ENCODE measurements around the gene NCAPD2.
"Not testable (repeated sequence)": the region's sequence is repeated elsewhere in the genome, so short reads cannot be mapped to it uniquely, and the experiment has no call there.

The NCAPD2 gene

GRCh38 chr12:6534945-6535696, 41.2 kb downstream of the NCAPD2 start:
- Histone ChIP-seq H2AFZ (ENCODE audit: low read length, unreplicated experiment) (no peak overlapping the region), H3K4me1 (ENCODE audit: control insufficient read depth, insufficient read depth, low read length, unreplicated experiment) (peaks cover 21% of the 10 kb centered on the region), H3K36me3 (ENCODE audit: insufficient read depth, low read length) (peaks cover 37% of the 10 kb centered on the region), H3K4me3 (ENCODE audit: low read depth, low read length) (peak overlapping the region; percentile 83), H3K27me3 (ENCODE audit: insufficient read depth, low read length) (no peaks in the 10 kb centered on the region), H3K79me2 (ENCODE audit: control insufficient read depth, insufficient read depth, low read length, unreplicated experiment) (peaks cover 35% of the 10 kb centered on the region), H3K27ac (ENCODE audit: low read depth, low read length) (peak overlapping the region; percentile 97)

- Histone ChIP-seq H3K79me2 (ENCODE audit: control insufficient read depth, insufficient read depth, low read length, unreplicated experiment) (peaks cover 35% of the 10 kb centered on the region), H2AFZ (ENCODE audit: low read length, unreplicated experiment) (no peak overlapping the region), H3K4me1 (ENCODE audit: control insufficient read depth, insufficient read depth, low read length, unreplicated experiment) (peaks cover 24% of the 10 kb centered on the region), H3K4me3 (ENCODE audit: low read depth, low read length) (peak overlapping the region; percentile 83), H3K36me3 (ENCODE audit: insufficient read depth, low read length) (peaks cover 37% of the 10 kb centered on the region), H3K27me3 (ENCODE audit: insufficient read depth, low read length) (no peaks in the 10 kb centered on the region), H3K27ac (ENCODE audit: low read depth, low read length) (peak overlapping the region; percentile 97)
These were observed 41.7 kb downstream of the NCAPD2 start for GRCh38 chr12:6535697-6535946.

GRCh38 chr12:6535960-6536847, 42.3 kb downstream of the NCAPD2 start:
- Histone ChIP-seq H2AFZ (ENCODE audit: low read length, unreplicated experiment) (no peak overlapping the region), H3K4me1 (ENCODE audit: control insufficient read depth, insufficient read depth, low read length, unreplicated experiment) (peaks cover 29% of the 10 kb centered on the region), H3K4me3 (ENCODE audit: low read depth, low read length) (peak overlapping the region; percentile 83), H3K27me3 (ENCODE audit: insufficient read depth, low read length) (no peaks in the 10 kb centered on the region), H3K36me3 (ENCODE audit: insufficient read depth, low read length) (peaks cover 31% of the 10 kb centered on the region), H3K79me2 (ENCODE audit: control insufficient read depth, insufficient read depth, low read length, unreplicated experiment) (peaks cover 35% of the 10 kb centered on the region), H3K27ac (ENCODE audit: low read depth, low read length) (peak overlapping the region; percentile 97)

- no peaks in the 10 kb centered on the region for H3K27me3 ChIP-seq (ENCODE audit: insufficient read depth, low read length)
- no peak overlapping the region for H2AFZ ChIP-seq (ENCODE audit: low read length, unreplicated experiment)
- peak overlapping the region; percentile 83 for H3K4me3 ChIP-seq (ENCODE audit: low read depth, low read length)
- H3K27ac ChIP-seq (ENCODE audit: low read depth, low read length), result peak overlapping the region; percentile 97
- H3K36me3 ChIP-seq (ENCODE audit: insufficient read depth, low read length), result peaks cover 30% of the 10 kb centered on the region
- H3K79me2 ChIP-seq (ENCODE audit: control insufficient read depth, insufficient read depth, low read length, unreplicated experiment), result peaks cover 35% of the 10 kb centered on the region
- peaks cover 26% of the 10 kb centered on the region for H3K4me1 ChIP-seq (ENCODE audit: control insufficient read depth, insufficient read depth, low read length, unreplicated experiment)
These were observed 43.1 kb downstream of the NCAPD2 start for GRCh38 chr12:6536894-6537579.

- Histone ChIP-seq H3K4me1 (ENCODE audit: control insufficient read depth, insufficient read depth, low read length, unreplicated experiment) (peaks cover 20% of the 10 kb centered on the region), H3K27ac (ENCODE audit: low read depth, low read length) (peak overlapping the region; percentile 97)
These were observed 43.9 kb downstream of the NCAPD2 start for GRCh38 chr12:6537580-6538419.

GRCh38 chr12:6538420-6539313, 44.8 kb downstream of the NCAPD2 start:
- Histone ChIP-seq H3K27me3 (ENCODE audit: insufficient read depth, low read length) (no peaks in the 10 kb centered on the region), H3K27ac (ENCODE audit: low read depth, low read length) (peak overlapping the region; percentile 97), H3K4me3 (ENCODE audit: low read depth, low read length) (peak overlapping the region; percentile 83), H2AFZ (ENCODE audit: low read length, unreplicated experiment) (no peak overlapping the region), H3K4me1 (ENCODE audit: control insufficient read depth, insufficient read depth, low read length, unreplicated experiment) (peaks cover 18% of the 10 kb centered on the region), H3K79me2 (ENCODE audit: control insufficient read depth, insufficient read depth, low read length, unreplicated experiment) (peaks cover 35% of the 10 kb centered on the region), H3K36me3 (ENCODE audit: insufficient read depth, low read length) (peaks cover 30% of the 10 kb centered on the region)

More at GRCh38 chr12:6537580-6538419, 43.9 kb downstream of the NCAPD2 start:
- peaks cover 35% of the 10 kb centered on the region for H3K79me2 ChIP-seq (ENCODE audit: control insufficient read depth, insufficient read depth, low read length, unreplicated experiment)
- peak overlapping the region; percentile 83 for H3K4me3 ChIP-seq (ENCODE audit: low read depth, low read length)
- H3K27me3 ChIP-seq (ENCODE audit: insufficient read depth, low read length); H2AFZ ChIP-seq (ENCODE audit: low read length, unreplicated experiment): not testable (repeated sequence)
- H3K36me3 ChIP-seq (ENCODE audit: insufficient read depth, low read length), result peaks cover 30% of the 10 kb centered on the region

GRCh38 chr12:6539314-6539682, 45.4 kb downstream of the NCAPD2 start:
- H2AFZ ChIP-seq (ENCODE audit: low read length, unreplicated experiment), result no peak overlapping the region
- H3K27ac ChIP-seq (ENCODE audit: low read depth, low read length), result peak overlapping the region; percentile 97; the same call in 1 of the 2 replicates
- H3K4me1 ChIP-seq (ENCODE audit: control insufficient read depth, insufficient read depth, low read length, unreplicated experiment), result peaks cover 18% of the 10 kb centered on the region
- H3K79me2 ChIP-seq (ENCODE audit: control insufficient read depth, insufficient read depth, low read length, unreplicated experiment), result peaks cover 35% of the 10 kb centered on the region
- H3K4me3 ChIP-seq (ENCODE audit: low read depth, low read length), result no peak overlapping the region
- H3K27me3 ChIP-seq (ENCODE audit: insufficient read depth, low read length), result no peaks in the 10 kb centered on the region
- H3K36me3 ChIP-seq (ENCODE audit: insufficient read depth, low read length), result peaks cover 30% of the 10 kb centered on the region

- no peak overlapping the region for H2AFZ ChIP-seq (ENCODE audit: low read length, unreplicated experiment)
- no peaks in the 10 kb centered on the region for H3K27me3 ChIP-seq (ENCODE audit: insufficient read depth, low read length)
- peak overlapping the region; percentile 12 for H3K4me3 ChIP-seq (ENCODE audit: low read depth, low read length)
- peak overlapping the region; percentile 97 for H3K27ac ChIP-seq (ENCODE audit: low read depth, low read length)
- peaks cover 31% of the 10 kb centered on the region for H3K79me2 ChIP-seq (ENCODE audit: control insufficient read depth, insufficient read depth, low read length, unreplicated experiment)
- H3K36me3 ChIP-seq (ENCODE audit: insufficient read depth, low read length), result peaks cover 29% of the 10 kb centered on the region
- H3K4me1 ChIP-seq (ENCODE audit: control insufficient read depth, insufficient read depth, low read length, unreplicated experiment), result peaks cover 18% of the 10 kb centered on the region
These were observed 45.8 kb downstream of the NCAPD2 start for GRCh38 chr12:6539707-6540134.

GRCh38 chr12:6540181-6540877, 46.4 kb downstream of the NCAPD2 start:
- H3K36me3 ChIP-seq (ENCODE audit: insufficient read depth, low read length), result peaks cover 23% of the 10 kb centered on the region
- H3K27ac ChIP-seq (ENCODE audit: low read depth, low read length), result peak overlapping the region; percentile 97
- H3K4me1 ChIP-seq (ENCODE audit: control insufficient read depth, insufficient read depth, low read length, unreplicated experiment), result peaks cover 18% of the 10 kb centered on the region
- peak overlapping the region; percentile 12 for H3K4me3 ChIP-seq (ENCODE audit: low read depth, low read length)
- H3K79me2 ChIP-seq (ENCODE audit: control insufficient read depth, insufficient read depth, low read length, unreplicated experiment), result peaks cover 25% of the 10 kb centered on the region
- H2AFZ ChIP-seq (ENCODE audit: low read length, unreplicated experiment), result no peak overlapping the region
- H3K27me3 ChIP-seq (ENCODE audit: insufficient read depth, low read length), result no peaks in the 10 kb centered on the region
